Spleen (tissue), 7 donors: ENCODE measurements around the gene MRRF.

Experiments used
- CTCF ChIP-seq, 11 experiments: fragments of 200-600 bp in 7 of 11; fragments of 450-650 bp in 4 of 11; sonication (generic) in 4 of 11; IDR thresholded peaks in 8 of 11; conservative IDR thresholded peaks in 3 of 11; 1 replicate in 7 of 11; 2 replicates in 4 of 11; pipeline versions ENCODE4 v1.4.0 to v1.8.0; 2016 to 2021; ENCODE audit warnings: antibody characterized with exemption in 11 of 11, inconsistent platforms in 4 of 11, mild to moderate bottlenecking in 1 of 11
- POLR2A ChIP-seq, 3 donors: fragments of 450-650 bp; IDR thresholded peaks; one replicate each; pipeline ENCODE4 v1.5.1; 2017; ENCODE audit warnings: antibody characterized with exemption in 3 of 3, mild to moderate bottlenecking in 1 of 3
- POLR2AphosphoS5 ChIP-seq, 3 donors: sonication (generic); formaldehyde crosslinking; IDR thresholded peaks; one replicate each; pipeline ENCODE4 v1.5.1; 2017; ENCODE audit warnings: antibody characterized with exemption in 3 of 3
- donor health status: DM: no; HTN: no; CAD: no; lungs with moderate emphysema.
- donor health status: DM: no; HTN: no; CAD: no.
- donor health status: DM: no; HTN: no; CAD: no.

GRCh38 chr9:122276096-122276495 lies 11.4 kb downstream of the MRRF start:
- TF ChIP-seq POLR2A (IDR thresholded peaks at IDR 0.05): no peak
- no peak for TF ChIP-seq CTCF (IDR thresholded peaks at IDR 0.05 in 8 of 11, conservative IDR thresholded peaks at IDR 0.05 in 3 of 11)
- no peak for TF ChIP-seq POLR2AphosphoS5 (IDR thresholded peaks at IDR 0.05)
